ENCODE data around the gene OXA1L. TPM values are rescaled to one million over a fixed set of nuclear protein-coding genes. Genes with fewer than 3 reads are reported as not detected.
A peak's percentile ranks its signal among the peaks of the same experiment; 100 is the strongest.
"Not testable (repeated sequence)": the region's sequence is repeated elsewhere in the genome, so short reads cannot be mapped to it uniquely, and the experiment has no call there.

The OXA1L gene
- total RNA-seq = 10 to 100 TPM; 52.1 to 85.8 (median 73.4) TPM

- Histone ChIP-seq H3K9me3 (peaks cover 0 to 11% (median 0%) of the 10 kb centered on the region in 3 donors), H3K27me3 (no peaks in the 10 kb centered on the region), H3K4me1 (peaks cover 7 to 29% (median 19%) of the 10 kb centered on the region in 3 donors), H3K36me3 (peaks cover 22 to 38% (median 25%) of the 10 kb centered on the region in 3 donors), H3K27ac (peak within 1 kb of the TSS; percentile 83 to 91 (median 88)), H3K4me3 (peak within 1 kb of the TSS; percentile 83 to 93 (median 86))
- peak; percentile 60 for DNase-seq
- TF ChIP-seq CTCF (IDR thresholded peaks at IDR 0.05) (peak in 1 of 6 experiments; percentile 27), POLR2A (IDR thresholded peaks at IDR 0.05) (peak in 3 of 4 donors; percentile 38 to 68 (median 58))
- intact Hi-C loops (cut with DNase I) = no loop called here
- 0 to 3% methylated on average over 8 to 32 of the region's 56 CpGs for WGBS, 2 donors
Measured at GRCh38 chr14:22766457-22767322, at the start of gene OXA1L. Gene OXA1L (plus strand): TSS chr14:22766688. CDS start chr14:22766702, 14 bp downstream.

- peaks cover 0 to 5% (median 0%) of the 10 kb centered on the region in 3 donors for H3K4me1 ChIP-seq
- no peak for TF ChIP-seq CTCF (IDR thresholded peaks at IDR 0.05)
- no peak for TF ChIP-seq POLR2A (IDR thresholded peaks at IDR 0.05)
- H3K9me3 ChIP-seq = peaks cover 0 to 5% (median 0%) of the 10 kb centered on the region in 3 donors
- no peak for DNase-seq
- no peak overlapping the region for H3K27ac ChIP-seq
- H3K36me3 ChIP-seq = no peaks in the 10 kb centered on the region
- peaks cover 0 to 26% (median 0%) of the 10 kb centered on the region in 4 donors for H3K27me3 ChIP-seq
- 75 to 86% methylated on average over 4 of the region's 4 CpGs for WGBS, 2 donors
- H3K4me3 ChIP-seq = no peak overlapping the region
- intact Hi-C loops (cut with DNase I) = no loop called here
Measured at GRCh38 chr14:22718091-22718490, 48.4 kb upstream of the OXA1L start.

- DNase-seq = no peak
- Histone ChIP-seq H3K36me3 (no peaks in the 10 kb centered on the region), H3K4me1 (no peaks in the 10 kb centered on the region), H3K4me3 (no peak overlapping the region), H3K27me3 (peaks cover 0 to 18% (median 0%) of the 10 kb centered on the region in 4 donors), H3K27ac (no peak overlapping the region), H3K9me3 (peaks cover 0 to 5% (median 0%) of the 10 kb centered on the region in 3 donors)
- TF ChIP-seq CTCF (IDR thresholded peaks at IDR 0.05) (no peak), POLR2A (IDR thresholded peaks at IDR 0.05) (no peak)
- intact Hi-C loops (cut with DNase I) = no loop called here
- WGBS, 2 donors = 33 to 74% methylated on average over 1 to 2 of the region's 2 CpGs
Measured at GRCh38 chr14:22721213-22721612, 45.3 kb upstream of the OXA1L start.

GRCh38 chr14:22723815-22724214, 42.7 kb upstream of the OXA1L start:
- Histone ChIP-seq H3K9me3 (peaks cover 0 to 5% (median 0%) of the 10 kb centered on the region in 3 donors), H3K4me3 (no peak overlapping the region), H3K27ac (no peak overlapping the region), H3K4me1 (no peaks in the 10 kb centered on the region), H3K36me3 (no peaks in the 10 kb centered on the region), H3K27me3 (peaks cover 0 to 18% (median 0%) of the 10 kb centered on the region in 4 donors)
- intact Hi-C loops (cut with DNase I) = no loop called here
- TF ChIP-seq CTCF (IDR thresholded peaks at IDR 0.05) (no peak), POLR2A (IDR thresholded peaks at IDR 0.05) (no peak)
- WGBS, 2 donors = 86 to 100% methylated on average over 1 of the region's 1 CpG
- no peak for DNase-seq

- peaks cover 0 to 18% (median 0%) of the 10 kb centered on the region in 4 donors for H3K27me3 ChIP-seq
- DNase-seq; H3K9me3 ChIP-seq; H3K27ac ChIP-seq; H3K4me3 ChIP-seq; H3K4me1 ChIP-seq; H3K36me3 ChIP-seq; intact Hi-C loops (cut with DNase I): not testable (repeated sequence)
- WGBS, 2 donors = 69 to 70% methylated on average over 8 of the region's 8 CpGs
Measured at GRCh38 chr14:22724847-22725246, 41.6 kb upstream of the OXA1L start.

GRCh38 chr14:22725374-22725773, 41.1 kb upstream of the OXA1L start:
- H3K9me3 ChIP-seq; H3K27ac ChIP-seq; DNase-seq; H3K4me1 ChIP-seq; intact Hi-C loops (cut with DNase I); H3K36me3 ChIP-seq; H3K4me3 ChIP-seq: not testable (repeated sequence)
- 22 to 81% methylated on average over 3 of the region's 3 CpGs for WGBS, 2 donors
- H3K27me3 ChIP-seq = peaks cover 0 to 18% (median 0%) of the 10 kb centered on the region in 4 donors
